Glomerular endothelial cell (primary cell): Measurements from ENCODE around the gene CCNK. TPM values are rescaled to one million over a fixed set of nuclear protein-coding genes. Genes with fewer than 3 reads are reported as not detected.

ENCODE experiments used
- DNase-seq: peaks from one replicate; pipeline ENCODE4 v3.0.0-alpha.2; 2011; ENCODE audit warnings: low read depth, low spot score; ENCODE audit errors: extremely low read depth
- total RNA-seq: library from RNA; depleted of rRNA; stranded (reverse); fragments of >200 nt; gene quantifications from 2 replicates; pipeline ENCODE4 v1.2.3, GENCODE V29; 2015

The CCNK gene
- total RNA-seq, 1 donor from 2014 or later, result 41.1 TPM

DNA sequence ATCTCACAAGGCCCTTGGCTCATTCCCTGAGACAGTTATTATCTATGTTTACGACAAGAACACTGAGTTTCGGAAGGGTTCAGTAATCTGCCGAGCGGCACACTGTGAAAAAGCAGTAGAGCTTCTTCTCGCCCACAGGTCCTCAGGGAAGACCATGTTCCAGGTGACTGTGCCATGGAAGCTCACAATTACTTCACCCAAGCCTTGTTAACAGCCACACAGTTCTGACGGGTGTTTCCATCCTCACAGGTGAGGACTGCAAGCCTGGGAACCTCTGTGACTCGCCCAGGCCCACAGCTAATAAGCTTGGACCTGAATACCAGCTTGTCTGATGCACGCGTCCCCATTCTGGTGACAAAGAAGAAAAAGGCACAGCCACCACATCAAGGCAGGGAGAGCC is 15.9 kb upstream of the CCNK start:
- no peak for DNase-seq

DNA sequence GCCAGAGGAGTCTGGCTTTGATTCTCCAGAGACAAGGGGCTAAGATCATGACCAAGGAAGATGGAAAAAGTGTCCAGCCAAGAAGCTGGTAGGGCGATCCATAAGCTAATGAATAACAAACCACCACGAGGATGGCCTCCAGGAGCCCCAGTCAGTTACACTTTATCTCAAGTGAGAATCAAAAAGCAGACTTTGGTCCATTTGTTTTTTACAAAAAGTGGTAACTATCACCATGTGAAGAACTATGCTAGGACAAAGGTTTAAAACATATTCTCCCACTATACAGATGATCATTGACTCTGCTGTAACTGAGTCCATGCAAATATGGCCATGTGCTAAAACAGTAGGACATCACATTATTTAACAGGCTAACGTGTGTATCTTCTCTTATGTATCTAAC is 14.5 kb upstream of the CCNK start:
- no peak for DNase-seq

DNA sequence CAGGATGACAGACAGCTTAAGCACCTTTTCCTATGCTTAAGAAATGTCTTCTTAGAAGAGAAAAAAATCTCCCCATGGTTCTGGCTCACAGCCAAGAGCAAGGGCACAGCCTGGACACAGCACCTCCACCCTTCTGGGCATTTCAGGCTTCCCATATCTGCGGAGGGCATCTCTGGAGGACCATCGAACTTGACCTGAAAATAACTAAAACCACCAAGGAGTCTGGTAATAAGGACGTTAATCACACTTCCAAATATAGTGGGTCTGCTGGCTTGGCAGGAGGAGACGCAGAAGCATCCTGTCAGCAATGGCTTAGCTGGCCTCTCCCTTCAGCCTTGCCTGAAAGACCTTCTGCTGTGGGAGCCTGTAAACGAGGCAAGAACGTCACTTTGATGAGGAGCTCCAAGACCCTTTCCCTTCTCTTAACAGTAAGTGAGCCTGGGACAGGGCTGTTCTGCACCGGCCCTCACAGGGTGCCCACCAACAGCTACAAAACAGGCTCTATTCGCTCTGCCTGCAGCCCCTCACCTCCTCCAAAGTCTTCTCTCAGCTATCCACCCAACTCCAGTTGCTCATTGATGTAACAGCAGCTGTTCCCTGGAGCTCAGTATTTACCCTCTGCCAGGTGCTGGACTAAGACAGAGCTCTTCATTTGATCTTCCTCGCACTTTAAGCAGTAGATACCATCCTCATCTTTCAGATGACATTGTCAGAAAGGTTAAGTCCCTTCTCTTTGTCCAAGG is 13.7 kb upstream of the CCNK start:
- DNase-seq, result no peak

DNA sequence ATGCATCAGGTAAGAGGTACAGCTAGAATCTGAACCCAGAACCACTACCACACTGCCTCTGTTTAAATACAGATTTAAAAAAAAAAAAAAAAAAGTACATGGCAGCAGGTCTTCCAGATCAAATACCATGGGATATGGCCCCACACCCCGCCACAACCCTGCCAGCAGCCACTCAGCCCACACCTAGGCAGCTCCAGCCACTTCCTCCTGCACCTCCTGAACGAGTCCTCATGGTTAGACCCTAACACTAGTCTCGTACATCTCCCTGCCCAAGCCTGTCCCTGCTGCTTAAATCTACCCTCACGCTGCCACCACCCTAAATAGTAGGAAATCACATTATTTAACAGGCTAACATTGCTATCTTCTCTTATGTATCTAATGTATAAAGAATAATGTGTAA is 13.1 kb upstream of the CCNK start:
- no peak for DNase-seq

DNA sequence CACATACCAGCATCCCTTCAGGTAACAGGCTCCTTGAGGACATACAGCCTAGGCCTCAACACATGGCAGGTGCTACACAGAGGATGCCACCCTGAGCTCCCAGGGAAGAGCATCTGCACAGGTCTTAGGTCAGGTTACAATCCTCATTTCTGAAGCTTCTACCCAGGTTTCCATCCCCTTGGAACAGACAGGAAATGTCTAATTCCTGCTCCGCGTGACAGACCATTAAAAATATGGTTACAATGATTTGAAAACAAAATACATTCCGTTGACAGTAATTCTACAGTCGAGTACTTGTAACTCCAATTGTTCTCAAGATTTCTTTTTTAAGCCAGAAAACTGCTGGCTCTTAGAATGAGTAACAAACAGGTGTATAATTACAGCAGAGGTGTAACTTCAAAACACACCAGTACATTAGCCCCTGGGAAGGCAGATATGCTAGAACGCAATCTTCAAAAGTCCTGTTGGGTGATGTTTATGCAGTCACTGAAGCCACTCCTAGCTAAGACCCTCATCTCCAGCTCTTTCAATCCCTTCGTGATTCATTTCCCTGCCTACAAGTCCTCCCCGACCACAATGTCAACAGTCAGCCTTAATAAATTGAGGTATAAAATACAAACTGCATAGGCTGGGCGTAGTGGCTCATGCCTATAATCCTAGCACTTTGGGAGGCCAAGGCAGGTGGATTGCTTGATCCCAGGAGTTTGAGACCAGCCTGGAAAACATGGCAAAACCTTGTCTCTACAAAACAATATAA is 12.2 kb upstream of the CCNK start:
- peak; percentile 39 for DNase-seq

DNA sequence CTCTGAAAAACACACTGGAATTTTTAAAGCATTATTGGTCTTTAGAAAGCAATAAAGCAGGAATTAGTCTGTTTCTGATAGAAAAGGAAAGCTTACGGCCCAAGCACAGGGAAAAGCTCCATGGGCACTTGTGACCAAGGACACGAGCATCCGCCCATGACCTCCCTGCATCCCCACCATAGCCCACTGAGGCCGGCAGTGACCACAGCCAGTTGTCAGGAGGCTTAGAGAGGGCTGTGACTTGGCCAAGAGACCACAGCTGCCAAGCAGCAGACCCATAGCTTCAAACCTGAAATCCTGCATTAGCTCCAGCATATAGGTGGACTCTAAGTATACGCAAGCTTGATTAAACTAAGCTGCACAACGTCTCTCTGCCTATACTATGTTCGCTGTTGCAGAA is 9.5 kb upstream of the CCNK start:
- no peak for DNase-seq

DNA sequence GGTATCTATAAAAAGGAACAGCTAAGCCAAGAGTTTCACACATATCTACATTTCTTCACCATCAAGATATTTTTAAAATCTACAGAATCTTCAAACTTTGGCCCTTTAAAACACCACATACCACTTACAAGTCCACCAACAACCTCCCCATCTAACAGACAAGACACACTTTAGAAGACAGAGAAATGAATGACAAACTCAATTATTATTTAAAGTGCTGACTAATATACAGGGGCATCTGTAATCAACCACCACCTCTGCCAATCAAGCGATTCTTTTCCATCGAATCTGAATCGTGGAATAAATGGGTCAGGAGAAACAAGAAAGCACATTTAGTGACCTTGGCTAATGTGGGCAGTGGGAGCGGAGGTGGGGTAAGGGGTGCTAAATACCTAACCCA is 8.3 kb upstream of the CCNK start:
- DNase-seq, result no peak

DNA sequence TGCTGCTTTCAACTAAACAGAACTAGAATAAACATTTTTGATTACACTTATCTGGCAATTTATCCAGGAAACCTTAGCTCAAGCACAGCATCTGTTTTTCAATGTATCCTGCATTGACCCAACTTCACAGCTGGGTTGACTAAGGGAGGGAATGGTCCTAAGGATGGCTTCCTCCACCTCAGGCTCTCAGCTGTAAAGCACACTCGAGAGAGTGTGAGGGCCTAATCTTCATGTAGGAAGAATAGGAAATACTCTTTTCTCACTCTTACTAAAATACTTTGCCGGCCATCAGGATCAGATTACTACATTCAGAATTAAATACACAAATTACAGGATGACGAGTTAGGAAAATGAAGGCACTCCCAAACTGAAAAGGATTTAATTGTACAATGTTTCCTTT is 7.8 kb upstream of the CCNK start:
- no peak for DNase-seq

DNA sequence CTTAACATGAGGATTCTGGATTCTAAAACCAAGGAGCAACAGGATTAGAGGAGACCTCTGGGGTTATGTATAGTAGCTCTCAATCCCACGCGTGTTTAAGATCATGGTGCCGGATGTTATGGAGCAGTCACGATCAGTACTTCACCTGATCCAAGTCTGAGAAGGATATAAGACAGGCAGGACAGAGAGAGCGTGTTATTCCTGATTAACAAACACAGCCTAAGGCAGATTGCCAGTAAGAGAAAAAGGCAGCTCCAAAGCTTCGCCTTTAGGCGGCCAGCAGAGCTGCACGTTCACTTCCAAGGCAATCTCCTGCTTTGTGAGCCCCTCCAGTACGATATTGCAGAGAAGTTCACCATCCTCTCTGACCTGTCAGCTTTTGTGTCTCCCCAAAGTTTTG is 6.0 kb upstream of the CCNK start:
- no peak for DNase-seq

DNA sequence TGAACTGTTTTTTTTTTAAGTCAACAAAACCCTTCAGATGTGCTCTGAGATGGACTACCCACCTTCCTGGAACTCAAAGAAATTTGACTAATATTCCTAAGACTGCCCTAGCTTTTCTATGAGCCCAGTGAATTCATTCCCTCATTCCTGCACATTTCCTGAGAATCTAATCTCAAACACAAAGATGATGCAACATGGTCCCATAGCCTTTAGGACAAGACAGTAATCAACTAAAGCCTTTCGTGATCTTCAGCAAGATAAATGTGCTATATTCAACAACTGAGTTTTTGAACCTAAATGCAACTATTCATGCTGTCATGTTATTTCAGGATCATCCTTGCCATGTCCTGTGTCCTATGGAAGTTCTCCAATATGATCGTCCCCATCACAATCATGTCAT is 5.5 kb upstream of the CCNK start:
- no peak for DNase-seq

DNA sequence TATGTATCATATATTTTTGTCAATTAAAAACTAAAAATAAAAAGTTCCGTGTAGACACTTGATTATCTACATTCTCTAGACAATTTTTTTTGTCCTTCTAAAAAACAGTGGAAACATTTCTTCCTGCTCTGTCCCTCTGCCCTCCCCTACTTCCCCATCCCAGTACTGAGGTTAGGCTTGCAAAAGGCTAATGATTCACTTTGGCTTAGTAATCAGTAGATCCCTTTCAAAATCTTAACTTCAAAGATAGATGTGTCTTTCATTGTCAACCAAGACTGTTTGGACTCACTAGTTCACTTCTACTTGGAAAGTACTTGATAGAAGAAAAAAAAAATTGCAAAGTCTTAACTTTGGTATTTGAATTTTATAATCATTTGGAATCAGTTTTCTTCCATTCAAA is 4.3 kb upstream of the CCNK start:
- no peak for DNase-seq

DNA sequence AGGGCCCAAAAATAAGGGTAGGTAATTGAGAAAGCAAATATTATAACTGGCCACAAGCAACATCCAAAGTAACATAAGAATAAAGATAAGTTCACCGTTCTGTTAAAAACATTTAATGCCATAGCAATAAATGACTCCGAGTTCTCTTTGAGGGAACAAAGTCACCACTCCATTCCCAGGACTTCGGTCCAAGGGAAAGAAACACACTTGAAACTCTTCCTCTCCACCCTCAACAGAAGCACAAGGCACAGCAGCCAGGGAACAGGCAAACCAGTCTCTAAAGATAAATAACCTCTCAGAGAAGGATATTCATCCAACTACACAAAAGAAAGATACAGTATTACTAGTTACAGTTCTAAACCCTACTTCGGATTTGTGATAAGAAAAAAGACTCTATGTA is 3.1 kb upstream of the CCNK start:
- no peak for DNase-seq

DNA sequence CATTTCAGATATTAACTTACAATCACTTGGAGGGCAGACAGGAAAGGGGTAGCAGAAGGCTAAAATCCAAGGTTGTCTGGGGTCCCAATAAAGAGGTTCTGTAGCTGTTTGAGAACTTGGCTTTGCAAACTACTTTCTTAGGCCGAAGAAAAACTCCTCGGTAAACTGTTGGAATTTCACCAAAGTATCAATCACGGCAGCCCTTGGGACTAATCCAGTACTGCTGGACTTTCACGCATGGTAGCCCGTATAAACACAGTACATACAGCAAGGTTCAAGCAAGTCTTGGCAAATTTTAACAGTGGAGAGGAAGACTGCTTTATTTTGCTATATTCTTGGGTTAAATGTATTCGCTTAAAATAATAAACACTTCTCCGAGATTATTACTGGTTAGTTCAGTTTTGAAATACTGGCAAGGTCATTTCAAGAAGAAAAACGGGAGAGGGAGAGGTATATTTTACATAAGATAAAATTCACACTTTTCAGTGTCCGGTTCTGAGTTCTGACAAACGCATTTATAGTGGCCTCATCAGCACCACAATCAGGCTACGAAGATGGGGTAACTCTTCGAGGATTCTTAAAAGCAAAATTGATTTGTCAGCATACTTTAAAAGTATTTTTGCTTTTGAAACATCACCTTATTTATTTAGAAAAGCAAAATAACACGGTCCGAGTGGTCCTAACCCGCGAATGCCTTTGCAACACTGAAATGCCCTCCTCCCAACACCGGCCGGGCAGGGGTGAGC is 1.9 kb upstream of the CCNK start:
- no peak for DNase-seq

DNA sequence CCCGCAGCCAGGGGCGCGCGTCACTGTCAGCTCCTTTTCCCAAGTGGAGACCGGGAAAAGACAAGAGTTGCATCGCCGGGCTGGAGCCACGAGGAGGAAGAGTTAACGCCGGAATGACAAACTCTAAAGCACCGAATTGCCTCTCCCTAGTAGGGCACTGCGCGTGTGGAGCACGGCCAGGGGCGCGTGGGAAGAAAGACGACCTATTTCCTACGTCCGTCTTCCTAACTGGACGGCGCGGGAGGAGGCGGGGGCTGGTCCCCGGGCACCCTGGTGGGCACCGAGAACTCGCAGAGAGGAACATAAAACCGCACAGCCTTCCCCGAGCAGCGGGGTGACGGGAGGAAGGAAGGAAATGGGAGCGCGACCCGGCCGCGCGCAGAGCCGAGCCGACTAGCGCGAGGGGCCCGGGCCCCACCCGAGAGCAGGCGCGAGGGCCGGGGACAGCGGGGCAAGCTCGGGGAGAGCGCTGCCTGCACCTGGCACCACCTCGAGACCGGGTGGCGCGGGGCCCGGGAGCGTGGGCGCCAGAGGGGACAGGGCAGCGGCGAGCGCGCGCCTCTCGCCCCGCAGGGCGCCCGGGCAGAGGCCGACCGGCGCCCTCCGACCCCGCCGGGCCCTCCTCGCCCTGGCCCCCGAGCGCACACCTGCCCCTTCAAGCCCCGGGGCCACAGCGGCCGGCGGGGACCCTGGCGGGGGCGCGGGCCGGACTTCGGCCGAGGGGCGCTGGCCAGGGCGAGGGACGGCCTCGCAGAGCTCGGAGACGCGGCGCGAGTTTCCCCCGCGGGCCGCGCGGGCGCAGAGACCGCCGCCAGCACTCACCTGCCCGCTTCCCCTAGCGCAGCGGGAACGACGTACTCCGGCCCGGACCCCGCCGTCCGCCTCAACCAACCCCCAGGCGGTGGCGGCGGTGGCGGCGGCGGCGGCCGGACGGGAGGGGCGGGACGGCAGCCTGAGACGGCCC is 1.0 kb upstream of the CCNK start, which contains the start of gene SETD3:
Gene SETD3 (minus strand): TSS at position 954 of the 964 bp plus-strand sequence. CDS start 15,054 bp downstream, outside the sequence.
- DNase-seq, result no peak

DNA sequence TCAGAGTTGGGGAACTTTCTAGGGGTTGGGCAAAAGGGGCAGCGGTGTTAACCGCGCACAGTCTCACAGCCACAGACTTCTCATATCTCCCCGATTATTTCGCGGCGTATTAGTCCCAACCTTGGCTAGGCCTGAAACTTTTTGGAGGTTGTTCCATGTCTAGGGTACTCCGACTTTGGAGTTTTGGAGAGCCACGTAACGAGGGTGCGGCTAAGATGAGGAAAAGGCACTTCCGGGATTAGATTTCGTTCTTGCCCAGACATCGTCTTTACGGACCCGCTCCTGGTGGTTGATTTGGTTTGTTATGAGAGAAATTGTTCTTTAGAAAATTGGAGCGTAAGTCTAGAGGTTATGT is 513 bp downstream of the CCNK start:
- DNase-seq, result no peak

DNA sequence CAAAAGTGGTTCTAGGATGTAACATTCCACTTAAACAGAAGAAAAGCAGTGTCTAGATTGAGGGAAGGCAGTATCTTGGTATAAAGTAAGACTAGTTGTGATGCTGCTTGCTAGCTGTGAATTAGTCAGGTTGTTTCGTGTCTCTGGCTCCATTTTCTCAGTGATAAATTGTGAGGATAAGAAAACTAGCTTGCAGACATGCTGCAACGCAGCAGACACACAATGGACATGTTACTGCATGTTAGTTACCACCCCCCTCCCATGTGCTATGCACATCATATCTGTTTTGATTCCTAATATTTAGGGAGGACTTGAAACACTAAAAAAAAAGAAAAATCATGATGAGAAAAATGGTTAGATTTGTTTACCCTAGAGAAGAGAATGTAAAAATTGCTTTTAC is 2.9 kb downstream of the CCNK start:
- no peak for DNase-seq

DNA sequence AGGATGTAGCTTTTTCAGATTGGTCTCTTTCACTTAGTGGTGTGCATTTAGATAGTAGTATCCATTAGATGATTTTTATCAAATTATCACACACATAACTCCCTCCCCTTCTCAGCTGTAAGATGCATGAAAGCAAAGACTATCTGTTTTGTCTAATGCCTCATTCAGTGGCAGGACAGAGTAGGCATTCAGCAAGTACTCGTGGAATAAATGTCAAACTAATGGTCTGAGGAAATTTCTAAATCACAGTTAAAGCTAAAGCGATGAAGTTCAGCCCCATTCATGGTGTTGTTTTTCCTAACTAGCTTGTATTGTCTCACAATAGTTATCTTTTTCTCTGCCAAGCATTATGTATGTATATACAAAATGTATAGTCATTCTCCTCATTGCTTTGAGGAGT is 16.1 kb downstream of the CCNK start:
- no peak for DNase-seq

DNA sequence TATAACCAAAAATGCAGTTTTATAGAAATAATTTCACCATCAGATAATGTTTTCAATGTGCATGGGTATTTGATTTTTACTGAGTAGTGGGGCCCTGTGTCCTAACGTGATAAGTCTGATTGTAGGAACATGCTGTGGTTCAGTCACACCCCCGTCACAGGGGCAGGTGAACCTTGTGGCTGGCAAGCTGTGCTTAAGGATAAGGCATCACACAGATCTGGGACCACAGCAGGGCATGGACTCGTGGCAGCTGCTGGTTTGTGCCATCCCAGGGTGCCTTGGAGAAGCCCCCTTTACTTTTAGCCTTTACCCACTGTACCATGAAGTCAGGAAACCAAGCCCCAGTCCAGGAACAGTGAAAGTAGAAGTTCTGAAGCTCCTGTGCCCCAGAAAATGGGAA is 16.7 kb downstream of the CCNK start:
- no peak for DNase-seq

DNA sequence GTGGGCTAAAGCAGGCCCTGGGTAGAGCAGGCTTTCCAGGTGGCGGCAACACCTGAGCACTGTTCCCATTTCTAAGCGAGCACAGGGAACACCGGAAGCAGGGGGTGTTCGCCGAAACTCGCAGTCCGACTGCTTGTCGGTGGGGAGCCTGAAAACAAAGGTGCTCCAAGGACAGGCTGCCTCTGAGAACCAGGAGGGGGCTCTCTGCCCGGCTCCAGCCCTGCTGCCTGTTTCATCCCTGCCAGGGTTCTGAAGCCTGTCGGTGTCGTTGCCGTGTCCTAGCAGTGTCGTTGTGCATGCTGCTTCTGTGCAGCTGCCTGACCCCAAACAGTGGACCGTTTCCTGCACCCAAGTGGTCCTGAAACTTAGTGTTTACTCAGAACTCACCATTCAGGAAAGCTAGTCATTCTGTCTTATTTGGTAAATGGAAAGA is 21.8 kb downstream of the CCNK start:
- DNase-seq, result no peak

DNA sequence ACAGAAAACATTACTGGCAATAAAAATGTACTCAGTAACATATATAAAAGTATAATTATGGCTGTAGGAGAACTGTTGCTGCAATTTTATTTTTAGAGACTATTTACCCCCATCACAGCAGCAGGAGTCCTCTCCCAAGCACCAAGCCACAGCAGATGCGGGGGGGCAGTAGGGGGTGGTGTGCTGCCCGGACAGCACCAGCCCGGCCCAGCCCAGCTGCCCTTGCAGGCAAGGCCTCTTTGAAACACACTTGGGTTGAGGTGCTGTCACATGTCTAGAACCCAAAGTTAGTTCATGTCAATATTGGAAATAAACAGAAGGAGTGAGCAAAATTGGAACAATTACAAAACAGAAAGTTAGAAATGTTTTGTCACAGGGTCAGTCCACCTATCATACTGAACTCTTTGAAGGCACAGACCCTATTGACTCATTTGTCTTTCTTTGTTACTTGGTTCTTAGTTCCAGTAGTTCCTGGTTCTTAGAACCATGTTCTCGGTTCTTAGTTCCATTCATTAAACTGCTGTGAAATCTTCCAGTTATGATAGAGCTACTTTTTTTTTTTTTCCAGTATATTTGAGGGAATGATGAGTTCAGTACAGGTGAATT is 22.7 kb downstream of the CCNK start:
- DNase-seq, result no peak
